HEK293 (cell line): ENCODE measurements around the gene RPS18.
A peak's percentile ranks its signal among the peaks of the same experiment; 100 is the strongest.

ENCODE experiments used
- CTCF ChIA-PET: fragments of 350-600 bp; formaldehyde crosslinking; extraction: SDS; loops from one replicate; lab custom pipeline; 2021; ENCODE audit warnings: antibody characterized with exemption; lab: Yijun Ruan, JAX
- POLR2A ChIA-PET: fragments of 300-600 bp; formaldehyde crosslinking; extraction: SDS; loops from one replicate; lab custom pipeline; 2020; ENCODE audit warnings: antibody characterized with exemption, inconsistent platforms; lab: Yijun Ruan, JAX
- H3K27ac ChIP-seq: fragments of 200-500 bp; sonication (Bioruptor generic); 2 replicates; pipeline ENCODE4 v1.5.1; 2014; ENCODE audit warnings: low read depth, low read length, control low read depth, inconsistent platforms; ENCODE audit errors: extremely low read depth
- H3K36me3 ChIP-seq, 2 experiments: fragments of 200-500 bp in 1 of 2; sonication (Bioruptor generic) in 1 of 2; 1 replicate in 1 of 2; 2 replicates in 1 of 2; pipeline ENCODE4 v1.5.1; 2014 to 2017; ENCODE audit warnings: inconsistent platforms in 2 of 2, low read length in 2 of 2; ENCODE audit not compliant: control insufficient read depth in 2 of 2, insufficient read depth in 1 of 2
- H3K4me1 ChIP-seq: fragments of 200-500 bp; sonication (Bioruptor generic); 2 replicates; pipeline ENCODE4 v1.5.1; 2014; ENCODE audit warnings: mild to moderate bottlenecking, low read length, inconsistent platforms; ENCODE audit not compliant: control insufficient read depth, insufficient read depth
- H3K4me3 ChIP-seq: 2 replicates; pipeline ENCODE4 v1.5.1; 2011; ENCODE audit warnings: low read depth, mild to moderate bottlenecking, control low read depth, low read length, moderate library complexity
- H3K9me3 ChIP-seq: fragments of 200-500 bp; sonication (Bioruptor generic); 2 replicates; pipeline ENCODE4 v1.5.1; 2014; ENCODE audit warnings: low read depth, low read length, inconsistent platforms; ENCODE audit not compliant: control insufficient read depth, insufficient read depth
- GLIS2 ChIP-seq: fragments of 450-650 bp; formaldehyde crosslinking; IDR thresholded peaks from 2 replicates; pipeline ENCODE4 v1.5.1; 2016; ENCODE audit warnings: missing biosample characterization, missing genetic modification characterization
- SP3 ChIP-seq: fragments of 450-650 bp; formaldehyde crosslinking; IDR thresholded peaks from 2 replicates; pipeline ENCODE4 v1.5.1; 2016; ENCODE audit warnings: missing biosample characterization, missing genetic modification characterization
- YY1 ChIP-seq: fragments of 450-650 bp; formaldehyde crosslinking; IDR thresholded peaks from 2 replicates; pipeline ENCODE4 v1.5.1; 2018; ENCODE audit warnings: missing biosample characterization, missing genetic modification characterization
- ZBTB48 ChIP-seq: fragments of 450-650 bp; formaldehyde crosslinking; IDR thresholded peaks from 2 replicates; pipeline ENCODE4 v1.5.1; 2016; ENCODE audit warnings: missing biosample characterization, missing genetic modification characterization
- ZFHX2 ChIP-seq: fragments of 450-650 bp; formaldehyde crosslinking; conservative IDR thresholded peaks from 2 replicates; pipeline ENCODE4 v1.5.1; 2016; ENCODE audit warnings: missing biosample characterization, missing genetic modification characterization
- ZNF133 ChIP-seq: fragments of 450-650 bp; formaldehyde crosslinking; IDR thresholded peaks from 2 replicates; pipeline ENCODE4 v1.5.1; 2016; ENCODE audit warnings: missing biosample characterization, missing genetic modification characterization
- ZNF221 ChIP-seq: fragments of 450-650 bp; formaldehyde crosslinking; IDR thresholded peaks from 2 replicates; pipeline ENCODE4 v1.5.1; 2017; ENCODE audit warnings: missing biosample characterization, missing genetic modification characterization, borderline replicate concordance
- ZNF23 ChIP-seq: fragments of 450-650 bp; formaldehyde crosslinking; IDR thresholded peaks from 2 replicates; pipeline ENCODE4 v1.5.1; 2016; ENCODE audit warnings: missing biosample characterization, missing genetic modification characterization, borderline replicate concordance
- ZNF433 ChIP-seq: fragments of 450-650 bp; formaldehyde crosslinking; IDR thresholded peaks from 2 replicates; pipeline ENCODE4 v1.5.1; 2016; ENCODE audit warnings: missing biosample characterization, missing genetic modification characterization, low read depth
- ZNF548 ChIP-seq: fragments of 450-650 bp; formaldehyde crosslinking; IDR thresholded peaks from 2 replicates; pipeline ENCODE4 v1.5.1; 2016; ENCODE audit warnings: missing biosample characterization, missing genetic modification characterization
- ZNF600 ChIP-seq: fragments of 450-650 bp; formaldehyde crosslinking; IDR thresholded peaks from 2 replicates; pipeline ENCODE4 v1.5.1; 2016; ENCODE audit warnings: missing biosample characterization, missing genetic modification characterization
- ZNF610 ChIP-seq: fragments of 450-650 bp; formaldehyde crosslinking; IDR thresholded peaks from 2 replicates; pipeline ENCODE4 v1.5.1; 2016; ENCODE audit warnings: missing biosample characterization, missing genetic modification characterization, borderline replicate concordance
- ZNF658 ChIP-seq: fragments of 450-650 bp; formaldehyde crosslinking; IDR thresholded peaks from 2 replicates; pipeline ENCODE4; 2016; ENCODE audit warnings: missing biosample characterization, missing genetic modification characterization
- ZNF768 ChIP-seq: fragments of 450-650 bp; formaldehyde crosslinking; IDR thresholded peaks from 2 replicates; pipeline ENCODE4 v1.5.1; 2018; ENCODE audit warnings: missing biosample characterization, mild to moderate bottlenecking, missing genetic modification characterization
- ZNF785 ChIP-seq: fragments of 450-650 bp; formaldehyde crosslinking; IDR thresholded peaks from 2 replicates; pipeline ENCODE4 v1.5.1; 2016; ENCODE audit warnings: missing biosample characterization, missing genetic modification characterization
- TF ChIP-seq, protein P1 (sequence below): fragments of 450-650 bp; formaldehyde crosslinking; IDR thresholded peaks from 2 replicates; pipeline ENCODE4 v1.5.1; 2017; ENCODE audit warnings: missing biosample characterization, missing genetic modification characterization
- TF ChIP-seq, protein P2 (sequence below): fragments of 450-650 bp; formaldehyde crosslinking; IDR thresholded peaks from 2 replicates; pipeline ENCODE4; 2016; ENCODE audit warnings: missing biosample characterization, missing genetic modification characterization
- TF ChIP-seq, protein P3 (sequence below): fragments of 450-650 bp; formaldehyde crosslinking; IDR thresholded peaks from 2 replicates; pipeline ENCODE4 v1.5.1; 2016; ENCODE audit warnings: missing biosample characterization, missing genetic modification characterization, borderline replicate concordance
- TF ChIP-seq, protein P4 (sequence below): fragments of 450-650 bp; formaldehyde crosslinking; IDR thresholded peaks from 2 replicates; pipeline ENCODE4 v1.5.1; 2016; ENCODE audit warnings: missing biosample characterization, missing genetic modification characterization
- TF ChIP-seq, protein P5 (sequence below): fragments of 450-650 bp; formaldehyde crosslinking; IDR thresholded peaks from 2 replicates; pipeline ENCODE4 v1.5.1; 2016; ENCODE audit warnings: missing biosample characterization, missing genetic modification characterization
- TF ChIP-seq, protein P6 (sequence below): fragments of 450-650 bp; formaldehyde crosslinking; IDR thresholded peaks from 2 replicates; pipeline ENCODE4 v1.5.1; 2016; ENCODE audit warnings: missing biosample characterization, missing genetic modification characterization

Gene RPS18

DNA sequence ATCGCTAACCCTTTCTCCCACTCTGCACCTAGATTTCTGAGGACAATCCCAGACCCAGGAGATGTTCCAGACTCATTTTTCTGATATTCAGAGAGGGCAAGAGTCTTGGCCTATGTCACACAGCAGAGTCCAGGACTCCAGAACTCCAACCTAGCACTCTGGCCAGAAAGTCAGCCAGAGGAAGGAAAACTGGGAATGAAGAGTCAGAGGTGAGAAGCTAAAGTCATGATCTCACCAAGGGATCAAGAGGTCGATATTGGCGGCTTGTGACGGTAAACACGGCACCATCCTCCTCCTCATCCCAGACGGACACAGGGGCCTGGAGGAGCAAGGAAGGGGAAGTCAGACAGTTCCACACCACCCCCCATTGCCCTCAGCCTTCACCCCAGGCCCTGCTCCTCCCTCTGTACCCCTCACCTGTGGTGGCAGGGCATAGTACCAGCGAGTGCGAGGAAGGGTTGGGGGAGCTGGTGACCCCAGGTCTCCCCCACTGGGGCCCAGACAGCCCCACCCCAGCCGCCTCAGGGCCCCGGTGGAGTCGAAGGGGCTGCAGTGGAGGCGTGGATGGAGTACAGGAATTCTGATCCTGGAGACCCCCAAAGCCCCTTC lies 25.0 kb downstream of the RPS18 start:
- Histone ChIP-seq H3K36me3 (peaks cover 4 to 47% of the 10 kb centered on the region in 2 experiments; a peak in 2 of 3 replicates), H3K9me3 (no peaks in the 10 kb centered on the region), H3K4me1 (no peaks in the 10 kb centered on the region), H3K27ac (no peak overlapping the region), H3K4me3 (no peak overlapping the region)
- CTCF ChIA-PET: interaction anchor here (0.8 to 1.6 kb wide), 5 partner anchors 8 to 94 kb away, joined by 3 to 9 read pairs (median 4); partner anchors contain the start of genes B3GALT4 and WDR46
- peak; percentile 96 for TF ChIP-seq ZNF768
- TF ChIP-seq, protein P1, sequence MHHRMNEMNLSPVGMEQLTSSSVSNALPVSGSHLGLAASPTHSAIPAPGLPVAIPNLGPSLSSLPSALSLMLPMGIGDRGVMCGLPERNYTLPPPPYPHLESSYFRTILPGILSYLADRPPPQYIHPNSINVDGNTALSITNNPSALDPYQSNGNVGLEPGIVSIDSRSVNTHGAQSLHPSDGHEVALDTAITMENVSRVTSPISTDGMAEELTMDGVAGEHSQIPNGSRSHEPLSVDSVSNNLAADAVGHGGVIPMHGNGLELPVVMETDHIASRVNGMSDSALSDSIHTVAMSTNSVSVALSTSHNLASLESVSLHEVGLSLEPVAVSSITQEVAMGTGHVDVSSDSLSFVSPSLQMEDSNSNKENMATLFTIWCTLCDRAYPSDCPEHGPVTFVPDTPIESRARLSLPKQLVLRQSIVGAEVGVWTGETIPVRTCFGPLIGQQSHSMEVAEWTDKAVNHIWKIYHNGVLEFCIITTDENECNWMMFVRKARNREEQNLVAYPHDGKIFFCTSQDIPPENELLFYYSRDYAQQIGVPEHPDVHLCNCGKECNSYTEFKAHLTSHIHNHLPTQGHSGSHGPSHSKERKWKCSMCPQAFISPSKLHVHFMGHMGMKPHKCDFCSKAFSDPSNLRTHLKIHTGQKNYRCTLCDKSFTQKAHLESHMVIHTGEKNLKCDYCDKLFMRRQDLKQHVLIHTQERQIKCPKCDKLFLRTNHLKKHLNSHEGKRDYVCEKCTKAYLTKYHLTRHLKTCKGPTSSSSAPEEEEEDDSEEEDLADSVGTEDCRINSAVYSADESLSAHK (tag by site-specific recombination): no peak
- POLR2A ChIA-PET: interaction anchor here (1.0 to 3.6 kb wide), 7 partner anchors 9 to 325 kb away, joined by 4 to 57 read pairs (median 50); partner anchors contain the start of genes B3GALT4, PFDN6, RPS18 and TAPBP

DNA sequence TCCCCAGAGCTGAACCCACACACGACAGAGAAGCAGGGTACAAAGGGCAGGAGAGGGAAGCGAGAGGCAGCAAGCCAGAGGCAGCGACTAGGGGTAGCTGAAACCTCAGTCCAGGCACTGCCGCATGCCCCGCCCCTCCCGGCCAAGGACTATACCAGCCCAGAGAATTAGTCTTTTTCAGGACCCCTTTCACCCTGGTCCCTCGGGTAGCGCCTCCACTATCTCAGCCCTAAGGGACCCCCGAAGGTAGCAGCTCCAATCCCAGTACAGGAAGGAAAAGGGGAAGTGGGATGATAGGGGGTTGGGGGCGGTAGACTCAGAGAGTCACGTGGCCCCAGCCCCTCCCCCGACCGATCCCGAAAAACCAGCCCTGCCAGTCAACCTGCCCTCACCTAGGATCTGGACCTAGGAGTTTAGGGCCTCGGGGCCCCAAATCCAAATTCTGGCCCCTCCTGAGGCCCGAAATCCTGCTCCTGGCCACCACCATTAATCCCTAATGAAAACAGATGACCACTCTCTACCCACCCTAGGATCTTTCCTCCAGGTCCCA lies 25.6 kb downstream of the RPS18 start:
- Histone ChIP-seq H3K9me3 (no peaks in the 10 kb centered on the region), H3K27ac (no peak overlapping the region), H3K4me1 (no peaks in the 10 kb centered on the region), H3K36me3 (peaks cover 7 to 41% of the 10 kb centered on the region in 2 experiments; a peak in 2 of 3 replicates), H3K4me3 (peak overlapping the region; percentile 13; the same call in 1 of the 2 replicates)
- CTCF ChIA-PET: interaction anchor here (0.8 to 1.6 kb wide), 5 partner anchors 9 to 93 kb away, joined by 3 to 9 read pairs (median 4); partner anchors contain the start of genes B3GALT4 and WDR46
- POLR2A ChIA-PET: interaction anchor here (1.0 to 3.6 kb wide), 9 partner anchors 9 to 325 kb away, joined by 4 to 57 read pairs (median 19); partner anchors contain the start of genes B3GALT4, HSD17B8, PFDN6 and RPS18
- TF ChIP-seq, protein P2, sequence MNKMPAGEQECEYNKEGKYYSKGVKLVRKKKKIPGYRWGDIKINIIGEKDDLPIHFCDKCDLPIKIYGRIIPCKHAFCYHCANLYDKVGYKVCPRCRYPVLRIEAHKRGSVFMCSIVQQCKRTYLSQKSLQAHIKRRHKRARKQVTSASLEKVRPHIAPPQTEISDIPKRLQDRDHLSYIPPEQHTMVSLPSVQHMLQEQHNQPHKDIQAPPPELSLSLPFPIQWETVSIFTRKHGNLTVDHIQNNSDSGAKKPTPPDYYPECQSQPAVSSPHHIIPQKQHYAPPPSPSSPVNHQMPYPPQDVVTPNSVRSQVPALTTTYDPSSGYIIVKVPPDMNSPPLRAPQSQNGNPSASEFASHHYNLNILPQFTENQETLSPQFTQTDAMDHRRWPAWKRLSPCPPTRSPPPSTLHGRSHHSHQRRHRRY: no peak
- TF ChIP-seq ZNF221 (no peak), ZBTB48 (tag by site-specific recombination) (peak; percentile 54; the same call in 1 of the 2 replicates), GLIS2 (peak; percentile 10; the same call in 1 of the 2 replicates), ZNF600 (tag by site-specific recombination) (no peak), ZNF785 (no peak), ZNF133 (tag by site-specific recombination) (no peak), ZNF433 (tag by site-specific recombination) (no peak), ZFHX2 (tag by site-specific recombination) (0 out of 2 replicates have a peak, but pooled peaks have one; percentile 9), ZNF610 (no peak), ZNF548 (tag by site-specific recombination) (no peak), ZNF23 (tag by site-specific recombination) (no peak), ZNF658 (tag by site-specific recombination) (no peak), YY1 (tag by site-specific recombination) (no peak), SP3 (tag by site-specific recombination) (peak; percentile 58)
- TF ChIP-seq, protein P3, sequence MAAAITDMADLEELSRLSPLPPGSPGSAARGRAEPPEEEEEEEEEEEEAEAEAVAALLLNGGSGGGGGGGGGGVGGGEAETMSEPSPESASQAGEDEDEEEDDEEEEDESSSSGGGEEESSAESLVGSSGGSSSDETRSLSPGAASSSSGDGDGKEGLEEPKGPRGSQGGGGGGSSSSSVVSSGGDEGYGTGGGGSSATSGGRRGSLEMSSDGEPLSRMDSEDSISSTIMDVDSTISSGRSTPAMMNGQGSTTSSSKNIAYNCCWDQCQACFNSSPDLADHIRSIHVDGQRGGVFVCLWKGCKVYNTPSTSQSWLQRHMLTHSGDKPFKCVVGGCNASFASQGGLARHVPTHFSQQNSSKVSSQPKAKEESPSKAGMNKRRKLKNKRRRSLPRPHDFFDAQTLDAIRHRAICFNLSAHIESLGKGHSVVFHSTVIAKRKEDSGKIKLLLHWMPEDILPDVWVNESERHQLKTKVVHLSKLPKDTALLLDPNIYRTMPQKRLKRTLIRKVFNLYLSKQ (tag by site-specific recombination): no peak
- TF ChIP-seq, protein P4, sequence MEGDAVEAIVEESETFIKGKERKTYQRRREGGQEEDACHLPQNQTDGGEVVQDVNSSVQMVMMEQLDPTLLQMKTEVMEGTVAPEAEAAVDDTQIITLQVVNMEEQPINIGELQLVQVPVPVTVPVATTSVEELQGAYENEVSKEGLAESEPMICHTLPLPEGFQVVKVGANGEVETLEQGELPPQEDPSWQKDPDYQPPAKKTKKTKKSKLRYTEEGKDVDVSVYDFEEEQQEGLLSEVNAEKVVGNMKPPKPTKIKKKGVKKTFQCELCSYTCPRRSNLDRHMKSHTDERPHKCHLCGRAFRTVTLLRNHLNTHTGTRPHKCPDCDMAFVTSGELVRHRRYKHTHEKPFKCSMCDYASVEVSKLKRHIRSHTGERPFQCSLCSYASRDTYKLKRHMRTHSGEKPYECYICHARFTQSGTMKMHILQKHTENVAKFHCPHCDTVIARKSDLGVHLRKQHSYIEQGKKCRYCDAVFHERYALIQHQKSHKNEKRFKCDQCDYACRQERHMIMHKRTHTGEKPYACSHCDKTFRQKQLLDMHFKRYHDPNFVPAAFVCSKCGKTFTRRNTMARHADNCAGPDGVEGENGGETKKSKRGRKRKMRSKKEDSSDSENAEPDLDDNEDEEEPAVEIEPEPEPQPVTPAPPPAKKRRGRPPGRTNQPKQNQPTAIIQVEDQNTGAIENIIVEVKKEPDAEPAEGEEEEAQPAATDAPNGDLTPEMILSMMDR (tag by site-specific recombination): no peak
- TF ChIP-seq, protein P5, sequence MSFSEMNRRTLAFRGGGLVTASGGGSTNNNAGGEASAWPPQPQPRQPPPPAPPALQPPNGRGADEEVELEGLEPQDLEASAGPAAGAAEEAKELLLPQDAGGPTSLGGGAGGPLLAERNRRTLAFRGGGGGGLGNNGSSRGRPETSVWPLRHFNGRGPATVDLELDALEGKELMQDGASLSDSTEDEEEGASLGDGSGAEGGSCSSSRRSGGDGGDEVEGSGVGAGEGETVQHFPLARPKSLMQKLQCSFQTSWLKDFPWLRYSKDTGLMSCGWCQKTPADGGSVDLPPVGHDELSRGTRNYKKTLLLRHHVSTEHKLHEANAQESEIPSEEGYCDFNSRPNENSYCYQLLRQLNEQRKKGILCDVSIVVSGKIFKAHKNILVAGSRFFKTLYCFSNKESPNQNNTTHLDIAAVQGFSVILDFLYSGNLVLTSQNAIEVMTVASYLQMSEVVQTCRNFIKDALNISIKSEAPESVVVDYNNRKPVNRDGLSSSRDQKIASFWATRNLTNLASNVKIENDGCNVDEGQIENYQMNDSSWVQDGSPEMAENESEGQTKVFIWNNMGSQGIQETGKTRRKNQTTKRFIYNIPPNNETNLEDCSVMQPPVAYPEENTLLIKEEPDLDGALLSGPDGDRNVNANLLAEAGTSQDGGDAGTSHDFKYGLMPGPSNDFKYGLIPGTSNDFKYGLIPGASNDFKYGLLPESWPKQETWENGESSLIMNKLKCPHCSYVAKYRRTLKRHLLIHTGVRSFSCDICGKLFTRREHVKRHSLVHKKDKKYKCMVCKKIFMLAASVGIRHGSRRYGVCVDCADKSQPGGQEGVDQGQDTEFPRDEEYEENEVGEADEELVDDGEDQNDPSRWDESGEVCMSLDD: 0 out of 2 replicates have a peak, but pooled peaks have one; percentile 12
- TF ChIP-seq, protein P6, sequence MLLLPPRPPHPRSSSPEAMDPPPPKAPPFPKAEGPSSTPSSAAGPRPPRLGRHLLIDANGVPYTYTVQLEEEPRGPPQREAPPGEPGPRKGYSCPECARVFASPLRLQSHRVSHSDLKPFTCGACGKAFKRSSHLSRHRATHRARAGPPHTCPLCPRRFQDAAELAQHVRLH (tag by site-specific recombination): no peak
